Ishikawa (cell line): Measurements from ENCODE around the gene SLC51B.

ENCODE experiments used
- CREB1 ChIP-seq: IDR thresholded peaks from 2 replicates; pipeline ENCODE4 v1.6.1; 2012; ENCODE audit warnings: low read depth
- EP300 ChIP-seq: IDR thresholded peaks from 2 replicates; pipeline ENCODE4 v1.6.1; 2012; ENCODE audit warnings: borderline replicate concordance
- FOXM1 ChIP-seq: IDR thresholded peaks from 2 replicates; pipeline ENCODE4 v1.6.1; 2012; ENCODE audit warnings: low read depth, borderline replicate concordance
- MAX ChIP-seq: IDR thresholded peaks from 2 replicates; pipeline ENCODE4 v1.6.1; 2012
- RAD21 ChIP-seq: IDR thresholded peaks from 2 replicates; pipeline ENCODE4 v1.6.1; 2012; ENCODE audit warnings: low read depth
- REST ChIP-seq: IDR thresholded peaks from 2 replicates; pipeline ENCODE4 v1.6.1; 2012; ENCODE audit warnings: low read depth, mild to moderate bottlenecking
- TAF1 ChIP-seq: IDR thresholded peaks from 2 replicates; pipeline ENCODE4 v1.6.1; 2012; ENCODE audit warnings: low read depth, mild to moderate bottlenecking
- USF1 ChIP-seq: IDR thresholded peaks from 2 replicates; pipeline ENCODE4 v1.6.1; 2012
- YY1 ChIP-seq: IDR thresholded peaks from 2 replicates; pipeline ENCODE4 v1.6.1; 2012; ENCODE audit warnings: low read depth
- ZBTB7A ChIP-seq: IDR thresholded peaks from 2 replicates; pipeline ENCODE4 v1.6.1; 2012; ENCODE audit warnings: low read depth

- no peak for TF ChIP-seq USF1
- TF ChIP-seq REST = no peak
- no peak for TF ChIP-seq FOXM1
- no peak for TF ChIP-seq TAF1
- TF ChIP-seq EP300 = no peak
- no peak for TF ChIP-seq RAD21
- TF ChIP-seq CREB1 = no peak
- TF ChIP-seq ZBTB7A = no peak
- no peak for TF ChIP-seq MAX
- TF ChIP-seq YY1 = no peak
Observed at GRCh38 chr15:65038428-65038827, 6.8 kb upstream of the SLC51B start.
